Measurements from ENCODE around the gene UBE2O.

The UBE2O gene

GRCh38 chr17:76472726-76473125 lies 19.8 kb upstream of the UBE2O start:
- H3K27me3 ChIP-seq (ENCODE audit: control insufficient read depth, insufficient read depth, low read length): no peaks in the 10 kb centered on the region
- H3K4me3 ChIP-seq (ENCODE audit: low read depth, low read length): no peak overlapping the region
- H3K9ac ChIP-seq (ENCODE audit: low read length): no peak overlapping the region
- no peak overlapping the region for H3K27ac ChIP-seq (ENCODE audit: low read depth, low read length)
- H3K9me3 ChIP-seq (ENCODE audit: control insufficient read depth, insufficient read depth, low read depth, low read length): no peaks in the 10 kb centered on the region
- peaks cover 39% of the 10 kb centered on the region for H3K36me3 ChIP-seq (ENCODE audit: control insufficient read depth, insufficient read depth, low read length)
- H3K4me1 ChIP-seq (ENCODE audit: control insufficient read depth, insufficient read depth, low read length): peaks cover under 1% of the 10 kb centered on the region; the same call in 1 of the 2 replicates

GRCh38 chr17:76472258-76472645 lies 19.3 kb upstream of the UBE2O start:
- H3K4me3 ChIP-seq (ENCODE audit: low read depth, low read length): no peak overlapping the region
- H3K9me3 ChIP-seq (ENCODE audit: control insufficient read depth, insufficient read depth, low read depth, low read length): no peaks in the 10 kb centered on the region
- peaks cover 5% of the 10 kb centered on the region for H3K4me1 ChIP-seq (ENCODE audit: control insufficient read depth, insufficient read depth, low read length)
- H3K36me3 ChIP-seq (ENCODE audit: control insufficient read depth, insufficient read depth, low read length): peaks cover 39% of the 10 kb centered on the region
- H3K9ac ChIP-seq (ENCODE audit: low read length): no peak overlapping the region
- H3K27ac ChIP-seq (ENCODE audit: low read depth, low read length): no peak overlapping the region
- H3K27me3 ChIP-seq (ENCODE audit: control insufficient read depth, insufficient read depth, low read length): no peaks in the 10 kb centered on the region

- no peak overlapping the region for H3K4me3 ChIP-seq (ENCODE audit: low read depth, low read length)
- no peak overlapping the region for H3K27ac ChIP-seq (ENCODE audit: low read depth, low read length)
- peaks cover 6% of the 10 kb centered on the region for H3K4me1 ChIP-seq (ENCODE audit: control insufficient read depth, insufficient read depth, low read length)
- no peaks in the 10 kb centered on the region for H3K9me3 ChIP-seq (ENCODE audit: control insufficient read depth, insufficient read depth, low read depth, low read length)
- no peaks in the 10 kb centered on the region for H3K27me3 ChIP-seq (ENCODE audit: control insufficient read depth, insufficient read depth, low read length)
- H3K9ac ChIP-seq (ENCODE audit: low read length): no peak overlapping the region
- peaks cover 39% of the 10 kb centered on the region for H3K36me3 ChIP-seq (ENCODE audit: control insufficient read depth, insufficient read depth, low read length)
Observed at GRCh38 chr17:76471498-76472257, 18.7 kb upstream of the UBE2O start.

GRCh38 chr17:76469991-76470739 lies 17.2 kb upstream of the UBE2O start:
- no peaks in the 10 kb centered on the region for H3K27me3 ChIP-seq (ENCODE audit: control insufficient read depth, insufficient read depth, low read length)
- H3K9ac ChIP-seq (ENCODE audit: low read length): no peak overlapping the region
- H3K9me3 ChIP-seq (ENCODE audit: control insufficient read depth, insufficient read depth, low read depth, low read length): no peaks in the 10 kb centered on the region
- H3K27ac ChIP-seq (ENCODE audit: low read depth, low read length): no peak overlapping the region
- H3K36me3 ChIP-seq (ENCODE audit: control insufficient read depth, insufficient read depth, low read length): peaks cover 39% of the 10 kb centered on the region
- peaks cover 6% of the 10 kb centered on the region for H3K4me1 ChIP-seq (ENCODE audit: control insufficient read depth, insufficient read depth, low read length)
- no peak overlapping the region for H3K4me3 ChIP-seq (ENCODE audit: low read depth, low read length)

GRCh38 chr17:76469076-76469990 lies 16.4 kb upstream of the UBE2O start:
- peaks cover 33% of the 10 kb centered on the region for H3K36me3 ChIP-seq (ENCODE audit: control insufficient read depth, insufficient read depth, low read length)
- H3K4me1 ChIP-seq (ENCODE audit: control insufficient read depth, insufficient read depth, low read length): peaks cover 6% of the 10 kb centered on the region
- no peak overlapping the region for H3K4me3 ChIP-seq (ENCODE audit: low read depth, low read length)
- no peaks in the 10 kb centered on the region for H3K9me3 ChIP-seq (ENCODE audit: control insufficient read depth, insufficient read depth, low read depth, low read length)
- H3K9ac ChIP-seq (ENCODE audit: low read length): no peak overlapping the region
- no peaks in the 10 kb centered on the region for H3K27me3 ChIP-seq (ENCODE audit: control insufficient read depth, insufficient read depth, low read length)
- H3K27ac ChIP-seq (ENCODE audit: low read depth, low read length): no peak overlapping the region

- Histone ChIP-seq H3K4me3 (ENCODE audit: low read depth, low read length) (no peak overlapping the region), H3K9ac (ENCODE audit: low read length) (no peak overlapping the region), H3K27ac (ENCODE audit: low read depth, low read length) (no peak overlapping the region), H3K36me3 (ENCODE audit: control insufficient read depth, insufficient read depth, low read length) (peaks cover 27% of the 10 kb centered on the region), H3K27me3 (ENCODE audit: control insufficient read depth, insufficient read depth, low read length) (no peaks in the 10 kb centered on the region), H3K9me3 (ENCODE audit: control insufficient read depth, insufficient read depth, low read depth, low read length) (no peaks in the 10 kb centered on the region), H3K4me1 (ENCODE audit: control insufficient read depth, insufficient read depth, low read length) (peaks cover 6% of the 10 kb centered on the region)
Observed at GRCh38 chr17:76468634-76469010, 15.7 kb upstream of the UBE2O start.

- Histone ChIP-seq H3K9me3 (ENCODE audit: control insufficient read depth, insufficient read depth, low read depth, low read length) (no peaks in the 10 kb centered on the region), H3K27me3 (ENCODE audit: control insufficient read depth, insufficient read depth, low read length) (no peaks in the 10 kb centered on the region), H3K36me3 (ENCODE audit: control insufficient read depth, insufficient read depth, low read length) (peaks cover 23% of the 10 kb centered on the region), H3K9ac (ENCODE audit: low read length) (no peak overlapping the region), H3K4me1 (ENCODE audit: control insufficient read depth, insufficient read depth, low read length) (peaks cover 6% of the 10 kb centered on the region), H3K4me3 (ENCODE audit: low read depth, low read length) (no peak overlapping the region), H3K27ac (ENCODE audit: low read depth, low read length) (no peak overlapping the region)
Observed at GRCh38 chr17:76467809-76468633, 15.1 kb upstream of the UBE2O start.

- Histone ChIP-seq H3K9ac (ENCODE audit: low read length) (no peak within 1 kb of the TSS), H3K4me1 (ENCODE audit: control insufficient read depth, insufficient read depth, low read length) (peaks cover 7% of the 10 kb centered on the region), H3K9me3 (ENCODE audit: control insufficient read depth, insufficient read depth, low read depth, low read length) (no peaks in the 10 kb centered on the region), H3K27ac (ENCODE audit: low read depth, low read length) (no peak within 1 kb of the TSS), H3K27me3 (ENCODE audit: control insufficient read depth, insufficient read depth, low read length) (no peaks in the 10 kb centered on the region), H3K36me3 (ENCODE audit: control insufficient read depth, insufficient read depth, low read length) (peaks cover 16% of the 10 kb centered on the region), H3K4me3 (ENCODE audit: low read depth, low read length) (no peak within 1 kb of the TSS)
Observed at GRCh38 chr17:76467366-76467765, 14.4 kb upstream of the UBE2O start, which contains the start of gene AANAT. TSS of gene AANAT (plus strand) at chr17:76467603. CDS start at chr17:76468747, 1,144 bp downstream.

- Histone ChIP-seq H3K4me1 (ENCODE audit: control insufficient read depth, insufficient read depth, low read length) (peaks cover 13% of the 10 kb centered on the region), H3K4me3 (ENCODE audit: low read depth, low read length) (no peak overlapping the region), H3K9me3 (ENCODE audit: control insufficient read depth, insufficient read depth, low read depth, low read length) (no peaks in the 10 kb centered on the region), H3K27ac (ENCODE audit: low read depth, low read length) (no peak overlapping the region), H3K36me3 (ENCODE audit: control insufficient read depth, insufficient read depth, low read length) (peaks cover 10% of the 10 kb centered on the region), H3K9ac (ENCODE audit: low read length) (no peak overlapping the region), H3K27me3 (ENCODE audit: control insufficient read depth, insufficient read depth, low read length) (no peaks in the 10 kb centered on the region)
Observed at GRCh38 chr17:76466775-76467130, 13.8 kb upstream of the UBE2O start.

GRCh38 chr17:76462556-76463290 lies 9.8 kb upstream of the UBE2O start:
- H3K9me3 ChIP-seq (ENCODE audit: control insufficient read depth, insufficient read depth, low read depth, low read length): no peaks in the 10 kb centered on the region
- peaks cover 23% of the 10 kb centered on the region for H3K4me1 ChIP-seq (ENCODE audit: control insufficient read depth, insufficient read depth, low read length)
- no peak overlapping the region for H3K27ac ChIP-seq (ENCODE audit: low read depth, low read length)
- no peaks in the 10 kb centered on the region for H3K36me3 ChIP-seq (ENCODE audit: control insufficient read depth, insufficient read depth, low read length)
- no peak overlapping the region for H3K9ac ChIP-seq (ENCODE audit: low read length)
- no peak overlapping the region for H3K4me3 ChIP-seq (ENCODE audit: low read depth, low read length)
- H3K27me3 ChIP-seq (ENCODE audit: control insufficient read depth, insufficient read depth, low read length): no peaks in the 10 kb centered on the region
